OCI-LY1 (cell line): ENCODE measurements around the gene SMC5.

Experiments
- CTCF ChIP-seq: fragments of 200-600 bp; sonication (generic), shearing (Covaris generic); IDR thresholded peaks from 2 replicates; pipeline ENCODE4 v1.5.1; 2017; ENCODE audit warnings: mild to moderate bottlenecking, antibody characterized with exemption, low read length, moderate library complexity, mixed read lengths
- EZH2 ChIP-seq: fragments of 200-600 bp; sonication (generic), shearing (Covaris generic); IDR thresholded peaks from 2 replicates; pipeline ENCODE4 v1.8.0; 2017; ENCODE audit warnings: borderline replicate concordance, mixed run types, mild to moderate bottlenecking, antibody characterized with exemption, low read length, moderate library complexity, mixed read lengths

- TF ChIP-seq CTCF (no peak), EZH2 (no peak)
These were observed 144.4 kb downstream of the SMC5 start for GRCh38 chr9:70403166-70403565.
